Trophoblast cell (in vitro differentiated cells and primary cell): ENCODE results near the gene WIZ.
A peak's percentile ranks its signal among the peaks of the same experiment; 100 is the strongest.

Experiments used
- DNase-seq, 2 donors: peaks; one replicate each; pipeline ENCODE4 v3.0.0-alpha.2; 2016
- H2AFZ ChIP-seq: 2 replicates; pipeline ENCODE4 v1.6.1; 2013; ENCODE audit warnings: low read length, moderate library complexity, mild to moderate bottlenecking; ENCODE audit not compliant: insufficient read depth, poor library complexity
- H2AK5ac ChIP-seq: 2 replicates; pipeline ENCODE4 v1.6.1; 2013; ENCODE audit warnings: mild to moderate bottlenecking, low read length
- H2BK120ac ChIP-seq: 2 replicates; pipeline ENCODE4 v1.6.1; 2013; ENCODE audit warnings: low read length, mild to moderate bottlenecking, moderate library complexity; ENCODE audit not compliant: insufficient read depth, poor library complexity
- H2BK12ac ChIP-seq: 2 replicates; pipeline ENCODE4 v1.6.1; 2013; ENCODE audit warnings: mild to moderate bottlenecking, low read length, moderate library complexity
- H2BK5ac ChIP-seq: 2 replicates; pipeline ENCODE4 v1.6.1; 2013; ENCODE audit warnings: low read length, low read depth, moderate library complexity, mild to moderate bottlenecking; ENCODE audit not compliant: poor library complexity
- H3K14ac ChIP-seq: 2 replicates; pipeline ENCODE4 v1.6.1; 2013; ENCODE audit warnings: mild to moderate bottlenecking, low read length
- H3K18ac ChIP-seq: 2 replicates; pipeline ENCODE4 v1.6.1; 2013; ENCODE audit warnings: mild to moderate bottlenecking, low read length
- H3K23ac ChIP-seq: 2 replicates; pipeline ENCODE4 v1.6.1; 2013; ENCODE audit warnings: low read length
- H3K27ac ChIP-seq: 2 replicates; pipeline ENCODE4 v1.5.1; 2013; ENCODE audit warnings: low read depth, mild to moderate bottlenecking, inconsistent platforms, low read length, moderate library complexity
- H3K27me3 ChIP-seq: 2 replicates; pipeline ENCODE4 v1.6.1; 2013; ENCODE audit warnings: inconsistent platforms, mild to moderate bottlenecking, low read length, moderate library complexity; ENCODE audit not compliant: insufficient read depth
- H3K36me3 ChIP-seq, 2 experiments: 1 replicate in 1 of 2; 2 replicates in 1 of 2; pipeline ENCODE4 v1.6.1; 2013; ENCODE audit warnings: low read length in 2 of 2, mild to moderate bottlenecking in 2 of 2, moderate library complexity in 1 of 2; ENCODE audit not compliant: insufficient read depth in 2 of 2, control insufficient read depth in 1 of 2
- H3K4ac ChIP-seq: 2 replicates; pipeline ENCODE4 v1.6.1; 2013; ENCODE audit warnings: low read depth, mild to moderate bottlenecking, low read length, moderate library complexity
- H3K4me1 ChIP-seq, 2 experiments: 1 replicate in 1 of 2; 2 replicates in 1 of 2; pipeline ENCODE4 v1.6.1; 2013; ENCODE audit warnings: low read length in 2 of 2, mild to moderate bottlenecking in 2 of 2, moderate library complexity in 1 of 2; ENCODE audit not compliant: insufficient read depth in 2 of 2, control insufficient read depth in 1 of 2
- H3K4me2 ChIP-seq: 2 replicates; pipeline ENCODE4 v1.6.1; 2013; ENCODE audit warnings: inconsistent platforms, mild to moderate bottlenecking, low read length, moderate library complexity
- H3K4me3 ChIP-seq: 2 replicates; pipeline ENCODE4 v1.5.1; 2013; ENCODE audit warnings: mild to moderate bottlenecking, low read depth, low read length, inconsistent platforms
- H3K79me1 ChIP-seq: one replicate; pipeline ENCODE4 v1.6.1; 2013; ENCODE audit warnings: low read length
- H3K79me2 ChIP-seq: 2 replicates; pipeline ENCODE4 v1.6.1; 2013; ENCODE audit warnings: low read length, mild to moderate bottlenecking; ENCODE audit not compliant: control insufficient read depth, insufficient read depth, poor library complexity
- H3K9ac ChIP-seq: 2 replicates; pipeline ENCODE4 v1.6.1; 2013; ENCODE audit warnings: mild to moderate bottlenecking, low read length
- H3K9me3 ChIP-seq: 2 replicates; pipeline ENCODE4 v1.6.1; 2013; ENCODE audit warnings: low read depth, mild to moderate bottlenecking, control low read depth, inconsistent platforms, low read length; ENCODE audit not compliant: insufficient read depth
- H4K12ac ChIP-seq: 2 replicates; pipeline ENCODE4 v1.6.1; 2013; ENCODE audit warnings: low read depth, mild to moderate bottlenecking, low read length, moderate library complexity
- H4K8ac ChIP-seq: 2 replicates; pipeline ENCODE4 v1.6.1; 2013; ENCODE audit warnings: low read depth, mild to moderate bottlenecking, low read length, moderate library complexity
- H4K91ac ChIP-seq: one replicate; pipeline ENCODE4 v1.6.1; 2013; ENCODE audit warnings: low read depth, mild to moderate bottlenecking, low read length, moderate library complexity
- WGBS: extraction: QIAGEN DNeasy Blood & Tissue Kit; methylation state at CpG from one replicate; pipeline ENCODE4 v1.1.7; 2013; ENCODE audit warnings: missing lambda C conversion rate; ENCODE audit not compliant: insufficient read length, insufficient coverage; ENCODE audit errors: extremely low coverage; 5-methylcytosine and 5-hydroxymethylcytosine counted together

The WIZ gene

GRCh38 chr19:15439078-15439799, 10.5 kb downstream of the WIZ start:
- Histone ChIP-seq H4K8ac (no peak overlapping the region), H3K23ac (no peak overlapping the region), H2BK120ac (no peak overlapping the region), H3K4me2 (no peak overlapping the region), H2BK12ac (no peak overlapping the region), H3K18ac (no peak overlapping the region), H2BK5ac (no peak overlapping the region), H2AK5ac (no peak overlapping the region), H3K9me3 (peaks cover 2% of the 10 kb centered on the region), H4K12ac (no peak overlapping the region), H3K27ac (no peak overlapping the region), H3K4me3 (no peak overlapping the region), H3K79me1 (no peaks in the 10 kb centered on the region), H4K91ac (no peak overlapping the region), H2AFZ (no peak overlapping the region), H3K27me3 (no peaks in the 10 kb centered on the region), H3K9ac (no peak overlapping the region), H3K79me2 (no peaks in the 10 kb centered on the region), H3K4me1 (no peaks in the 10 kb centered on the region), H3K14ac (no peak overlapping the region), H3K4ac (no peak overlapping the region), H3K36me3 (no peaks in the 10 kb centered on the region)
- no peak for DNase-seq
- WGBS = no CpG with 5 or more reads among the region's 25 CpGs

DNA sequence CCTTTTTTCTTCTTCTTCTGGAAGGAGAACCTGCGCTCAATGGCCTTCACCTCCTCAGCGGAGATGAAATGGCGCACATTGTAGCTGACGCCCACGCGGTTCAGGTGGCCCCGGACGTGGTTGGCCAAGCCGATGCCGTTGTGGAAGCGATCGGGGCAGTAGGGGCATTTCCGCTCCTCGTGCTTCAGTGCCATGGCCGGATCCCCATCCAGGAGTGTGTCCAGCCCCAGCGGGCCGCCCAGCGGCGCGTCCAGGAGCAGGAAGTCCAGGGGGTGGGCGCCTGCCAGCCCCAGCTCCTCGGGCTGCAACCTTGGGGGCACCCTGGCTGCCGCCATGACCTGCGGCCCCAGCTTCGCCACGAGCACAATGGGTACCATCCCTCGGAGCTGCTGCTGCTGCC, 11.2 kb downstream of the WIZ start:
- Histone ChIP-seq H3K36me3 (no peaks in the 10 kb centered on the region), H3K4ac (no peak overlapping the region), H4K91ac (no peak overlapping the region), H3K4me3 (no peak overlapping the region), H3K23ac (no peak overlapping the region), H3K4me1 (peaks cover 0 to under 1% of the 10 kb centered on the region in 2 experiments), H2AFZ (no peak overlapping the region), H4K12ac (no peak overlapping the region), H3K14ac (no peak overlapping the region), H3K9ac (no peak overlapping the region), H3K18ac (no peak overlapping the region), H3K79me1 (no peaks in the 10 kb centered on the region), H2BK120ac (no peak overlapping the region), H3K27me3 (no peaks in the 10 kb centered on the region), H2AK5ac (no peak overlapping the region), H3K4me2 (no peak overlapping the region), H2BK5ac (no peak overlapping the region), H3K79me2 (no peaks in the 10 kb centered on the region), H3K9me3 (peaks cover 2% of the 10 kb centered on the region), H2BK12ac (no peak overlapping the region), H3K27ac (no peak overlapping the region), H4K8ac (no peak overlapping the region)
- no peak for DNase-seq
- no CpG with 5 or more reads among the region's 27 CpGs for WGBS

DNA sequence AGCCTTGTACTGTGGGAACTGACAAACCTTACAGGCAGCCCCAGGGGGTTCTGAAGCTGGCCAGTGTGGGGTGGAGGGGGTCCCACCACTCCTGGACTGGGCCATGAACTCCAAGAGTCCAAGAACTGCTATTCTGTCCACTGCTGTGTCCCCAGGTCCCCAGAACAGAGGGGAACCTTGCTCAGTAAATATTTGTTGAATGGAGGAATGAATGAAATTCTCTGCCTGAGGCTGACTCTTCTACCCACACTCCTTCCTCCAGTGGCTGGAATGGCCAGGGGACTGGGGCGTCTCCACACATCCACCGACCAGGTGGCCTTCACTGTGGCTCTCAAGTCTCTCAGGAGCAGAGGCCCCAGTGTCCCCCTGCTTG, 11.6 kb downstream of the WIZ start:
- Histone ChIP-seq H3K9ac (no peak overlapping the region), H3K4me1 (peaks cover 3 to 4% of the 10 kb centered on the region in 2 experiments), H2BK5ac (no peak overlapping the region), H3K23ac (no peak overlapping the region), H4K12ac (no peak overlapping the region), H4K8ac (no peak overlapping the region), H3K9me3 (peaks cover 2% of the 10 kb centered on the region), H2AFZ (no peak overlapping the region), H3K4ac (no peak overlapping the region), H3K27ac (no peak overlapping the region), H2BK120ac (no peak overlapping the region), H2BK12ac (no peak overlapping the region), H3K79me2 (no peaks in the 10 kb centered on the region), H3K36me3 (no peaks in the 10 kb centered on the region), H3K18ac (no peak overlapping the region), H3K4me2 (no peak overlapping the region), H3K27me3 (no peaks in the 10 kb centered on the region), H4K91ac (no peak overlapping the region), H3K79me1 (no peaks in the 10 kb centered on the region), H3K4me3 (no peak overlapping the region), H3K14ac (no peak overlapping the region), H2AK5ac (no peak overlapping the region)
- no CpG with 5 or more reads among the region's 2 CpGs for WGBS
- peak; percentile 14 to 52 for DNase-seq

- Histone ChIP-seq H2BK5ac (no peak overlapping the region), H3K23ac (no peak overlapping the region), H2AFZ (no peak overlapping the region), H2BK120ac (no peak overlapping the region), H3K79me2 (peaks cover 2% of the 10 kb centered on the region), H3K4me1 (peaks cover 3 to 4% of the 10 kb centered on the region in 2 experiments), H2BK12ac (no peak overlapping the region), H3K79me1 (peaks cover 4% of the 10 kb centered on the region), H3K14ac (no peak overlapping the region), H3K4me2 (no peak overlapping the region), H3K4me3 (no peak overlapping the region), H3K27ac (no peak overlapping the region), H3K9me3 (peaks cover 2% of the 10 kb centered on the region), H2AK5ac (no peak overlapping the region), H3K18ac (no peak overlapping the region), H3K9ac (no peak overlapping the region), H3K4ac (no peak overlapping the region), H4K8ac (no peak overlapping the region), H3K27me3 (no peaks in the 10 kb centered on the region), H4K12ac (no peak overlapping the region), H4K91ac (no peak overlapping the region), H3K36me3 (no peaks in the 10 kb centered on the region)
- DNase-seq = no peak
- WGBS = no CpG with 5 or more reads among the region's 10 CpGs
Measured at GRCh38 chr19:15437355-15438123, 12.2 kb downstream of the WIZ start.
